Neuron (in vitro differentiated cells): Measurements from ENCODE around the gene NCAPD2.
A peak's percentile ranks its signal among the peaks of the same experiment; 100 is the strongest.
"Not testable (repeated sequence)": the region's sequence is repeated elsewhere in the genome, so short reads cannot be mapped to it uniquely, and the experiment has no call there.

ENCODE experiments used
- H2AFZ ChIP-seq: one replicate; pipeline ENCODE4 v1.6.1; 2013; ENCODE audit warnings: low read depth, mild to moderate bottlenecking, inconsistent platforms, low read length, moderate library complexity
- H3K27me3 ChIP-seq: one replicate; pipeline ENCODE4 v1.6.1; 2013; ENCODE audit warnings: low read length; ENCODE audit not compliant: insufficient read depth
- H3K36me3 ChIP-seq: one replicate; pipeline ENCODE4 v1.6.1; 2013; ENCODE audit warnings: low read length; ENCODE audit not compliant: insufficient read depth
- H3K4me1 ChIP-seq: one replicate; pipeline ENCODE4 v1.6.1; 2013; ENCODE audit warnings: low read length; ENCODE audit not compliant: insufficient read depth
- H3K4me3 ChIP-seq: 2 replicates; pipeline ENCODE4 v1.5.1; 2013; ENCODE audit warnings: mild to moderate bottlenecking, low read length, moderate library complexity
- H3K9me3 ChIP-seq: one replicate; pipeline ENCODE4 v1.6.1; 2013; ENCODE audit warnings: low read length

NCAPD2 gene

GRCh38 chr12:6460751-6461371 lies 33.0 kb upstream of the NCAPD2 start:
- Histone ChIP-seq H3K36me3 (peaks cover 32% of the 10 kb centered on the region), H3K27me3 (no peaks in the 10 kb centered on the region), H3K9me3 (no peaks in the 10 kb centered on the region), H3K4me3 (no peak overlapping the region), H2AFZ (no peak overlapping the region), H3K4me1 (no peaks in the 10 kb centered on the region)

- H2AFZ ChIP-seq = no peak overlapping the region
- H3K27me3 ChIP-seq = no peaks in the 10 kb centered on the region
- no peak overlapping the region for H3K4me3 ChIP-seq
- H3K9me3 ChIP-seq = no peaks in the 10 kb centered on the region
- peaks cover 32% of the 10 kb centered on the region for H3K36me3 ChIP-seq
- H3K4me1 ChIP-seq = no peaks in the 10 kb centered on the region
These were observed 32.3 kb upstream of the NCAPD2 start for GRCh38 chr12:6461401-6462233.

- Histone ChIP-seq H3K36me3 (peaks cover 32% of the 10 kb centered on the region), H2AFZ (no peak overlapping the region), H3K4me3 (no peak overlapping the region), H3K4me1 (no peaks in the 10 kb centered on the region), H3K27me3 (no peaks in the 10 kb centered on the region), H3K9me3 (no peaks in the 10 kb centered on the region)
These were observed 31.5 kb upstream of the NCAPD2 start for GRCh38 chr12:6462234-6462995.

- peaks cover 32% of the 10 kb centered on the region for H3K36me3 ChIP-seq
These were observed 30.7 kb upstream of the NCAPD2 start for GRCh38 chr12:6463216-6463615.

GRCh38 chr12:6463858-6464257 lies 30.0 kb upstream of the NCAPD2 start:
- Histone ChIP-seq H3K4me3 (no peak overlapping the region), H3K36me3 (peaks cover 32% of the 10 kb centered on the region), H3K27me3 (no peaks in the 10 kb centered on the region), H3K4me1 (no peaks in the 10 kb centered on the region), H3K9me3 (no peaks in the 10 kb centered on the region), H2AFZ (no peak overlapping the region)

More at GRCh38 chr12:6463216-6463615, 30.7 kb upstream of the NCAPD2 start:
- Histone ChIP-seq H2AFZ (no peak overlapping the region), H3K27me3 (no peaks in the 10 kb centered on the region), H3K9me3 (no peaks in the 10 kb centered on the region), H3K4me1 (no peaks in the 10 kb centered on the region), H3K4me3 (no peak overlapping the region)

GRCh38 chr12:6464531-6464930 lies 29.4 kb upstream of the NCAPD2 start:
- Histone ChIP-seq H3K27me3 (no peaks in the 10 kb centered on the region), H3K36me3 (peaks cover 32% of the 10 kb centered on the region), H3K4me1 (peaks cover 6% of the 10 kb centered on the region), H2AFZ (no peak overlapping the region), H3K9me3 (no peaks in the 10 kb centered on the region), H3K4me3 (no peak overlapping the region)

GRCh38 chr12:6465467-6466183 lies 28.3 kb upstream of the NCAPD2 start:
- Histone ChIP-seq H3K9me3 (no peaks in the 10 kb centered on the region), H3K36me3 (peaks cover 29% of the 10 kb centered on the region), H3K4me1 (peaks cover 10% of the 10 kb centered on the region), H3K4me3 (no peak overlapping the region), H3K27me3 (no peaks in the 10 kb centered on the region), H2AFZ (no peak overlapping the region)

GRCh38 chr12:6466184-6466573 lies 27.7 kb upstream of the NCAPD2 start:
- no peaks in the 10 kb centered on the region for H3K27me3 ChIP-seq
- H3K4me1 ChIP-seq = peaks cover 11% of the 10 kb centered on the region
- no peak overlapping the region for H3K4me3 ChIP-seq
- no peak overlapping the region for H2AFZ ChIP-seq
- H3K9me3 ChIP-seq = no peaks in the 10 kb centered on the region
- H3K36me3 ChIP-seq = peaks cover 24% of the 10 kb centered on the region

- peaks cover 21% of the 10 kb centered on the region for H3K36me3 ChIP-seq
- H2AFZ ChIP-seq, H3K27me3 ChIP-seq, H3K4me3 ChIP-seq, H3K9me3 ChIP-seq: not testable (repeated sequence)
- H3K4me1 ChIP-seq = peaks cover 13% of the 10 kb centered on the region
These were observed 27.2 kb upstream of the NCAPD2 start for GRCh38 chr12:6466751-6467150.

- H3K36me3 ChIP-seq = peaks cover 12% of the 10 kb centered on the region
- not testable (repeated sequence) for H3K9me3 ChIP-seq, H2AFZ ChIP-seq, H3K27me3 ChIP-seq, H3K4me3 ChIP-seq
- peaks cover 13% of the 10 kb centered on the region for H3K4me1 ChIP-seq
These were observed 26.2 kb upstream of the NCAPD2 start for GRCh38 chr12:6467571-6468282.

GRCh38 chr12:6468283-6468575 lies 25.7 kb upstream of the NCAPD2 start:
- Histone ChIP-seq H3K4me3 (no peak overlapping the region), H3K36me3 (peaks cover 12% of the 10 kb centered on the region), H3K9me3 (no peaks in the 10 kb centered on the region), H3K27me3 (no peaks in the 10 kb centered on the region), H2AFZ (no peak overlapping the region), H3K4me1 (peaks cover 13% of the 10 kb centered on the region)

- peaks cover 9% of the 10 kb centered on the region for H3K36me3 ChIP-seq
- H2AFZ ChIP-seq = no peak overlapping the region
- H3K4me3 ChIP-seq = peak overlapping the region; percentile 68
- H3K4me1 ChIP-seq = peaks cover 13% of the 10 kb centered on the region
- H3K9me3 ChIP-seq = no peaks in the 10 kb centered on the region
- H3K27me3 ChIP-seq = no peaks in the 10 kb centered on the region
These were observed 24.8 kb upstream of the NCAPD2 start for GRCh38 chr12:6469092-6469491.
